GM23338 (cell line): Measurements from ENCODE around the gene CLIP2. TPM values are rescaled to one million over a fixed set of nuclear protein-coding genes. Genes with fewer than 3 reads are reported as not detected.
"Not testable (repeated sequence)": the region's sequence is repeated elsewhere in the genome, so short reads cannot be mapped to it uniquely, and the experiment has no call there.

Source experiments
- ATAC-seq: fragments of 200-7000 bp; cut with Tn5 transposase; 3 replicates; pipeline ENCODE4 v1.9.1; 2020
- DNase-seq: peaks from one replicate; pipeline ENCODE4 v3.0.0-alpha.2; 2015; ENCODE audit warnings: low spot score
- H2AFZ ChIP-seq: fragments of 200-600 bp; sonication (generic); 2 replicates; pipeline ENCODE4 v1.8.0; 2016; ENCODE audit warnings: antibody characterized with exemption, mild to moderate bottlenecking, moderate library complexity
- H3F3A ChIP-seq: fragments of 200-600 bp; sonication (generic); replicated peaks from 2 replicates; pipeline ENCODE4 v1.8.0; 2017; ENCODE audit warnings: antibody characterized with exemption, mixed run types, low read depth
- H3K27ac ChIP-seq: fragments of 200-600 bp; sonication (generic); 2 replicates; pipeline ENCODE4 v1.6.1; 2016; ENCODE audit warnings: low read depth
- H3K27me3 ChIP-seq: fragments of 200-600 bp; sonication (generic); 2 replicates; pipeline ENCODE4 v1.8.0; 2016; ENCODE audit warnings: mild to moderate bottlenecking, mixed run types, moderate library complexity; ENCODE audit not compliant: insufficient read depth
- H3K36me3 ChIP-seq: fragments of 200-600 bp; sonication (generic); 2 replicates; pipeline ENCODE4 v1.8.0; 2016; ENCODE audit warnings: mild to moderate bottlenecking; ENCODE audit not compliant: insufficient read depth
- H3K4me1 ChIP-seq: fragments of 200-600 bp; sonication (generic); 2 replicates; pipeline ENCODE4 v1.8.0; 2016; ENCODE audit warnings: mild to moderate bottlenecking, moderate library complexity; ENCODE audit not compliant: insufficient read depth
- H3K4me2 ChIP-seq: fragments of 200-600 bp; sonication (generic); 2 replicates; pipeline ENCODE4 v1.7.1; 2017; ENCODE audit warnings: mixed run types
- H3K4me3 ChIP-seq: fragments of 200-600 bp; sonication (generic); 2 replicates; pipeline ENCODE4 v1.6.1; 2016; ENCODE audit warnings: mixed run types
- H3K79me2 ChIP-seq: fragments of 200-600 bp; sonication (generic); replicated peaks from 2 replicates; pipeline ENCODE4 v1.8.0; 2017; ENCODE audit warnings: mild to moderate bottlenecking; ENCODE audit not compliant: insufficient read depth
- H3K9me2 ChIP-seq: fragments of 200-600 bp; sonication (generic); 2 replicates; pipeline ENCODE4 v1.8.0; 2017; ENCODE audit not compliant: insufficient read depth
- H4K20me1 ChIP-seq: fragments of 200-600 bp; sonication (generic); replicated peaks from 2 replicates; pipeline ENCODE4 v1.8.0; 2017; ENCODE audit warnings: mild to moderate bottlenecking; ENCODE audit not compliant: insufficient read depth
- H3K27ac Mint-ChIP-seq: 2 replicates; pipeline ENCODE4 v1.8.0; 2020; ENCODE audit warnings: inconsistent platforms, mild to moderate bottlenecking, moderate library complexity, mixed read lengths
- H3K27me3 Mint-ChIP-seq: 3 replicates; pipeline ENCODE4 v1.8.0; 2022; ENCODE audit warnings: low read depth, mild to moderate bottlenecking, moderate library complexity, mixed read lengths, inconsistent platforms; ENCODE audit not compliant: insufficient read depth, poor library complexity
- H3K36me3 Mint-ChIP-seq: 3 replicates; pipeline ENCODE4 v1.8.0; 2021; ENCODE audit warnings: low read depth, mild to moderate bottlenecking, inconsistent platforms, moderate library complexity, mixed read lengths
- H3K4me1 Mint-ChIP-seq: 3 replicates; pipeline ENCODE4 v1.8.0; 2020; ENCODE audit warnings: mild to moderate bottlenecking, inconsistent platforms, mixed read lengths
- H3K4me3 Mint-ChIP-seq: 3 replicates; pipeline ENCODE4 v1.8.0; 2021; ENCODE audit warnings: moderate library complexity, mild to moderate bottlenecking, inconsistent platforms, mixed read lengths
- H3K9me3 Mint-ChIP-seq: 3 replicates; pipeline ENCODE4 v1.8.0; 2020; ENCODE audit warnings: moderate library complexity, mild to moderate bottlenecking, inconsistent platforms, mixed read lengths
- CREB1 ChIP-seq: fragments of 250-450 bp; sonication (Bioruptor Pico); IDR thresholded peaks from 2 replicates; pipeline ENCODE4 v1.5.0; 2020; ENCODE audit warnings: low read depth, mild to moderate bottlenecking, moderate library complexity
- EZH2 ChIP-seq: fragments of 200-600 bp; sonication (generic); IDR thresholded peaks from one replicate; pipeline ENCODE4 v1.8.0; 2017; ENCODE audit warnings: antibody characterized with exemption, mild to moderate bottlenecking, low read depth; ENCODE audit not compliant: unreplicated experiment
- JUNB ChIP-seq: IDR thresholded peaks from one replicate; pipeline ENCODE4 v1.6.1; 2016; ENCODE audit warnings: antibody characterized with exemption; ENCODE audit not compliant: unreplicated experiment
- NANOG ChIP-seq: IDR thresholded peaks from 2 replicates; pipeline ENCODE4 v1.6.1; 2016; ENCODE audit warnings: antibody characterized with exemption, borderline replicate concordance
- POLR2AphosphoS5 ChIP-seq: IDR thresholded peaks from 2 replicates; pipeline ENCODE4 v1.6.1; 2016; ENCODE audit warnings: antibody characterized with exemption, low read depth
- ZNF114 ChIP-seq: fragments of 250-450 bp; sonication (Bioruptor Pico); IDR thresholded peaks from 2 replicates; pipeline ENCODE4 v1.5.0; 2020; ENCODE audit warnings: mild to moderate bottlenecking, moderate library complexity
- ZNF331 ChIP-seq: fragments of 250-450 bp; sonication (Bioruptor Pico); IDR thresholded peaks from 2 replicates; pipeline ENCODE4 v1.5.0; 2020; ENCODE audit warnings: low read depth, mild to moderate bottlenecking, moderate library complexity
- polyA plus RNA-seq: library from polyadenylated mRNA; unstranded; fragments of >200 nt; fragmentation: Nextera tagmentation; extraction: Ambion mirVana; gene quantifications from 2 replicates; pipeline ENCODE4 v1.2.1, GENCODE V29; 2016
- total RNA-seq: library from RNA; depleted of rRNA; stranded (reverse); fragments of >200 nt; shearing (Covaris generic); gene quantifications from 2 replicates; pipeline ENCODE4 v1.2.3, GENCODE V29; 2014
- TF ChIP-seq, protein P1 (sequence below): fragments of 250-450 bp; sonication (Bioruptor Pico); IDR thresholded peaks from 2 replicates; pipeline ENCODE4 v1.5.0; 2020; ENCODE audit warnings: mild to moderate bottlenecking, moderate library complexity
- TF ChIP-seq, protein P2 (sequence below), 2 experiments: fragments of 200-600 bp in 1 of 2; sonication (generic) in 1 of 2; conservative IDR thresholded peaks; 2 replicates each; pipeline versions ENCODE4 v1.5.1 to v1.6.1; 2016 to 2017; ENCODE audit warnings: antibody characterized with exemption in 2 of 2, low read depth in 2 of 2, mild to moderate bottlenecking in 2 of 2, moderate library complexity in 1 of 2

CLIP2 gene
- total and polyA plus RNA-seq, 2 experiments from 2014 or later = 8.1 to 51.9 TPM

DNA sequence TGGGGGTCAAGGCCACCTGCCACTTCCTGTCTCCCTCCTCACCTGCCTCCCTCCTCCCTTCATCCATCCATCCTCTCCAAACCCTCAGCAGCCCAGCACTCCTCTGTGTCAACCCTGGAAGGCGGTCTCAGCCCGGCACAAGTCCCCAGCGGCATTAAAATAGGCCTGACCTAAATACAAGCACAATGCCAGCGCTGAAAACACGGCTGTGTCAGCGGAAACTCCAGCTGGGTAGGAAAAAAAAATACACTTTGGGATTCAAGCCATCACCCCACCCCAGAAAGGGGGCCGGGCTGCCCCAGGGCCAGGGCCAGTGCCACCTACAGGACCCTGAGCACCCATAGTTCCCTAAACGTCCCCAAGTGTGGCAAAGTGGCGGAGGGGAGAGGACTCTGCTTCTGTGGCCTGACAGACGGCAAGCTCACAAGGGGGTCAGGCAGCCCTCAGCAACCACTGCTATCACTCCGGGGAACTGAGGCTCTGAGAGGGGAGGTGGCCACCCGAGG lies 141.8 kb downstream of the CLIP2 start (continued):
- TF ChIP-seq, protein P1, sequence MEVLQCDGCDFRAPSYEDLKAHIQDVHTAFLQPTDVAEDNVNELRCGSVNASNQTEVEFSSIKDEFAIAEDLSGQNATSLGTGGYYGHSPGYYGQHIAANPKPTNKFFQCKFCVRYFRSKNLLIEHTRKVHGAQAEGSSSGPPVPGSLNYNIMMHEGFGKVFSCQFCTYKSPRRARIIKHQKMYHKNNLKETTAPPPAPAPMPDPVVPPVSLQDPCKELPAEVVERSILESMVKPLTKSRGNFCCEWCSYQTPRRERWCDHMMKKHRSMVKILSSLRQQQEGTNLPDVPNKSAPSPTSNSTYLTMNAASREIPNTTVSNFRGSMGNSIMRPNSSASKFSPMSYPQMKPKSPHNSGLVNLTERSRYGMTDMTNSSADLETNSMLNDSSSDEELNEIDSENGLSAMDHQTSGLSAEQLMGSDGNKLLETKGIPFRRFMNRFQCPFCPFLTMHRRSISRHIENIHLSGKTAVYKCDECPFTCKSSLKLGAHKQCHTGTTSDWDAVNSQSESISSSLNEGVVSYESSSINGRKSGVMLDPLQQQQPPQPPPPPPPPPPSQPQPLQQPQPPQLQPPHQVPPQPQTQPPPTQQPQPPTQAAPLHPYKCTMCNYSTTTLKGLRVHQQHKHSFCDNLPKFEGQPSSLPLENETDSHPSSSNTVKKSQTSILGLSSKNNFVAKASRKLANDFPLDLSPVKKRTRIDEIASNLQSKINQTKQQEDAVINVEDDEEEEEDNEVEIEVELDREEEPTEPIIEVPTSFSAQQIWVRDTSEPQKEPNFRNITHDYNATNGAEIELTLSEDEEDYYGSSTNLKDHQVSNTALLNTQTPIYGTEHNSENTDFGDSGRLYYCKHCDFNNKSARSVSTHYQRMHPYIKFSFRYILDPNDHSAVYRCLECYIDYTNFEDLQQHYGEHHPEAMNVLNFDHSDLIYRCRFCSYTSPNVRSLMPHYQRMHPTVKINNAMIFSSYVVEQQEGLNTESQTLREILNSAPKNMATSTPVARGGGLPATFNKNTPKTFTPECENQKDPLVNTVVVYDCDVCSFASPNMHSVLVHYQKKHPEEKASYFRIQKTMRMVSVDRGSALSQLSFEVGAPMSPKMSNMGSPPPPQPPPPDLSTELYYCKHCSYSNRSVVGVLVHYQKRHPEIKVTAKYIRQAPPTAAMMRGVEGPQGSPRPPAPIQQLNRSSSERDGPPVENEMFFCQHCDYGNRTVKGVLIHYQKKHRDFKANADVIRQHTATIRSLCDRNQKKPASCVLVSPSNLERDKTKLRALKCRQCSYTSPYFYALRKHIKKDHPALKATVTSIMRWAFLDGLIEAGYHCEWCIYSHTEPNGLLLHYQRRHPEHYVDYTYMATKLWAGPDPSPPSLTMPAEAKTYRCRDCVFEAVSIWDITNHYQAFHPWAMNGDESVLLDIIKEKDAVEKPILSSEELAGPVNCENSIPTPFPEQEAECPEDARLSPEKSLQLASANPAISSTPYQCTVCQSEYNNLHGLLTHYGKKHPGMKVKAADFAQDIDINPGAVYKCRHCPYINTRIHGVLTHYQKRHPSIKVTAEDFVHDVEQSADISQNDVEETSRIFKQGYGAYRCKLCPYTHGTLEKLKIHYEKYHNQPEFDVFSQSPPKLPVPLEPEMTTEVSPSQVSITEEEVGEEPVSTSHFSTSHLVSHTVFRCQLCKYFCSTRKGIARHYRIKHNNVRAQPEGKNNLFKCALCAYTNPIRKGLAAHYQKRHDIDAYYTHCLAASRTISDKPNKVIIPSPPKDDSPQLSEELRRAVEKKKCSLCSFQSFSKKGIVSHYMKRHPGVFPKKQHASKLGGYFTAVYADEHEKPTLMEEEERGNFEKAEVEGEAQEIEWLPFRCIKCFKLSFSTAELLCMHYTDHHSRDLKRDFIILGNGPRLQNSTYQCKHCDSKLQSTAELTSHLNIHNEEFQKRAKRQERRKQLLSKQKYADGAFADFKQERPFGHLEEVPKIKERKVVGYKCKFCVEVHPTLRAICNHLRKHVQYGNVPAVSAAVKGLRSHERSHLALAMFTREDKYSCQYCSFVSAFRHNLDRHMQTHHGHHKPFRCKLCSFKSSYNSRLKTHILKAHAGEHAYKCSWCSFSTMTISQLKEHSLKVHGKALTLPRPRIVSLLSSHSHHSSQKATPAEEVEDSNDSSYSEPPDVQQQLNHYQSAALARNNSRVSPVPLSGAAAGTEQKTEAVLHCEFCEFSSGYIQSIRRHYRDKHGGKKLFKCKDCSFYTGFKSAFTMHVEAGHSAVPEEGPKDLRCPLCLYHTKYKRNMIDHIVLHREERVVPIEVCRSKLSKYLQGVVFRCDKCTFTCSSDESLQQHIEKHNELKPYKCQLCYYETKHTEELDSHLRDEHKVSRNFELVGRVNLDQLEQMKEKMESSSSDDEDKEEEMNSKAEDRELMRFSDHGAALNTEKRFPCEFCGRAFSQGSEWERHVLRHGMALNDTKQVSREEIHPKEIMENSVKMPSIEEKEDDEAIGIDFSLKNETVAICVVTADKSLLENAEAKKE (CRISPR knock-in tag) = no peak
- no peak for TF ChIP-seq JUNB
- no peak for TF ChIP-seq POLR2AphosphoS5
- TF ChIP-seq CREB1 (CRISPR knock-in tag) = no peak
- TF ChIP-seq ZNF331 = no peak
- TF ChIP-seq, protein P2, sequence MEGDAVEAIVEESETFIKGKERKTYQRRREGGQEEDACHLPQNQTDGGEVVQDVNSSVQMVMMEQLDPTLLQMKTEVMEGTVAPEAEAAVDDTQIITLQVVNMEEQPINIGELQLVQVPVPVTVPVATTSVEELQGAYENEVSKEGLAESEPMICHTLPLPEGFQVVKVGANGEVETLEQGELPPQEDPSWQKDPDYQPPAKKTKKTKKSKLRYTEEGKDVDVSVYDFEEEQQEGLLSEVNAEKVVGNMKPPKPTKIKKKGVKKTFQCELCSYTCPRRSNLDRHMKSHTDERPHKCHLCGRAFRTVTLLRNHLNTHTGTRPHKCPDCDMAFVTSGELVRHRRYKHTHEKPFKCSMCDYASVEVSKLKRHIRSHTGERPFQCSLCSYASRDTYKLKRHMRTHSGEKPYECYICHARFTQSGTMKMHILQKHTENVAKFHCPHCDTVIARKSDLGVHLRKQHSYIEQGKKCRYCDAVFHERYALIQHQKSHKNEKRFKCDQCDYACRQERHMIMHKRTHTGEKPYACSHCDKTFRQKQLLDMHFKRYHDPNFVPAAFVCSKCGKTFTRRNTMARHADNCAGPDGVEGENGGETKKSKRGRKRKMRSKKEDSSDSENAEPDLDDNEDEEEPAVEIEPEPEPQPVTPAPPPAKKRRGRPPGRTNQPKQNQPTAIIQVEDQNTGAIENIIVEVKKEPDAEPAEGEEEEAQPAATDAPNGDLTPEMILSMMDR (conservative IDR thresholded peaks at IDR 0.05; ENCODE audit: low read depth in 2 of 2) = no peak
- no peak for TF ChIP-seq EZH2
- no peak for TF ChIP-seq NANOG
- TF ChIP-seq ZNF114 = no peak

DNA sequence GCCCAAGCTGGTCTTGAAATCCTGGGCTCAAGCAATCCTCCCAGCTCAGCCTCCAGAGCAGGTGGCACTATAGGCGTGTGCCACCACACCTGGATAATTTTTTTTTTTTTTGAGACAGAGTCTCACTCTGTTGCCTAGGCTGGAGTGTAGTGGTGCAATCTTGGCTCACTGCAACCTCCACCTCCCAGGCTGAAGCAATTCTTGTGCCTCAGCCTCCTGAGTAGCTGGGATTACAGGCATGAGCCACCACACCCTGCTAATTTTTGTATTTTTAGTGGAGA lies 148.0 kb downstream of the CLIP2 start:
- not testable (repeated sequence) for H3K27me3 Mint-ChIP-seq, H3K9me2 ChIP-seq, H3K27ac Mint-ChIP-seq, H3K4me2 ChIP-seq, H3K79me2 ChIP-seq, DNase-seq, H3K36me3 ChIP-seq, H3K4me1 ChIP-seq, H3K4me3 ChIP-seq, H4K20me1 ChIP-seq, H3K4me1 Mint-ChIP-seq, ATAC-seq, H3K36me3 Mint-ChIP-seq, H3F3A ChIP-seq, H3K27ac ChIP-seq, H2AFZ ChIP-seq, H3K27me3 ChIP-seq, H3K4me3 Mint-ChIP-seq
- H3K9me3 Mint-ChIP-seq = peaks cover 16% of the 10 kb centered on the region
